HG02938 (cell line): Measurements from ENCODE around the gene ELAVL3.
A peak's percentile ranks its signal among the peaks of the same experiment; 100 is the strongest.
"Not testable (repeated sequence)": the region's sequence is repeated elsewhere in the genome, so short reads cannot be mapped to it uniquely, and the experiment has no call there.

ENCODE experiments used
- ATAC-seq: cut with Tn5 transposase; IDR thresholded peaks from one replicate; pipeline ENCODE4 v1.9.1; 2021; ENCODE audit warnings: mild to moderate bottlenecking, moderate library complexity; ENCODE audit not compliant: unreplicated experiment

ELAVL3 gene

GRCh38 chr19:11445141-11445540, 35.7 kb downstream of the ELAVL3 start:
- ATAC-seq: no peak

GRCh38 chr19:11444059-11444458, 36.8 kb downstream of the ELAVL3 start:
- no peak for ATAC-seq

- ATAC-seq: no peak
These were observed 42.9 kb downstream of the ELAVL3 start for GRCh38 chr19:11437955-11438354.

GRCh38 chr19:11435833-11436313, 45.0 kb downstream of the ELAVL3 start:
- ATAC-seq: no peak

- peak; percentile 83 for ATAC-seq
These were observed 45.6 kb downstream of the ELAVL3 start, which contains the start of the genes ODAD3 and PRKCSH for GRCh38 chr19:11435057-11435832. TSS of gene ODAD3 (minus strand) at chr19:11435121. CDS start at chr19:11435016, 105 bp downstream. TSS of gene PRKCSH (plus strand) at chr19:11435635. CDS start at chr19:11436118, 483 bp downstream.

- no peak for ATAC-seq
These were observed 46.2 kb downstream of the ELAVL3 start for GRCh38 chr19:11434703-11435056.

- not testable (repeated sequence) for ATAC-seq
These were observed 47.3 kb downstream of the ELAVL3 start for GRCh38 chr19:11433526-11433925.

GRCh38 chr19:11426656-11427055, 54.2 kb downstream of the ELAVL3 start:
- no peak for ATAC-seq

- ATAC-seq: no peak
These were observed 55.0 kb downstream of the ELAVL3 start for GRCh38 chr19:11425719-11426457.

GRCh38 chr19:11423791-11424181, 57.1 kb downstream of the ELAVL3 start:
- no peak for ATAC-seq

- ATAC-seq: no peak
These were observed 57.6 kb downstream of the ELAVL3 start for GRCh38 chr19:11423164-11423790.

- ATAC-seq: no peak
These were observed 58.4 kb downstream of the ELAVL3 start for GRCh38 chr19:11422163-11423065.

GRCh38 chr19:11421371-11422098, 59.3 kb downstream of the ELAVL3 start:
- ATAC-seq: no peak

GRCh38 chr19:11420429-11421370, 60.1 kb downstream of the ELAVL3 start:
- no peak for ATAC-seq

- ATAC-seq: no peak
These were observed 62.0 kb downstream of the ELAVL3 start, which contains the start of gene RGL3 for GRCh38 chr19:11418549-11419506. TSS of gene RGL3 (minus strand) at chr19:11419314. CDS start at chr19:11419278, 36 bp downstream.

- ATAC-seq: no peak
These were observed 62.7 kb downstream of the ELAVL3 start for GRCh38 chr19:11418094-11418548.

GRCh38 chr19:11416346-11417052, 64.3 kb downstream of the ELAVL3 start:
- no peak for ATAC-seq
